HG03097 (cell line): ENCODE data around the gene RAB11A.

ENCODE experiments used
- ATAC-seq: cut with Tn5 transposase; IDR thresholded peaks from one replicate; pipeline ENCODE4 v1.9.1; 2021; ENCODE audit not compliant: unreplicated experiment, low FRiP score

The RAB11A gene

DNA sequence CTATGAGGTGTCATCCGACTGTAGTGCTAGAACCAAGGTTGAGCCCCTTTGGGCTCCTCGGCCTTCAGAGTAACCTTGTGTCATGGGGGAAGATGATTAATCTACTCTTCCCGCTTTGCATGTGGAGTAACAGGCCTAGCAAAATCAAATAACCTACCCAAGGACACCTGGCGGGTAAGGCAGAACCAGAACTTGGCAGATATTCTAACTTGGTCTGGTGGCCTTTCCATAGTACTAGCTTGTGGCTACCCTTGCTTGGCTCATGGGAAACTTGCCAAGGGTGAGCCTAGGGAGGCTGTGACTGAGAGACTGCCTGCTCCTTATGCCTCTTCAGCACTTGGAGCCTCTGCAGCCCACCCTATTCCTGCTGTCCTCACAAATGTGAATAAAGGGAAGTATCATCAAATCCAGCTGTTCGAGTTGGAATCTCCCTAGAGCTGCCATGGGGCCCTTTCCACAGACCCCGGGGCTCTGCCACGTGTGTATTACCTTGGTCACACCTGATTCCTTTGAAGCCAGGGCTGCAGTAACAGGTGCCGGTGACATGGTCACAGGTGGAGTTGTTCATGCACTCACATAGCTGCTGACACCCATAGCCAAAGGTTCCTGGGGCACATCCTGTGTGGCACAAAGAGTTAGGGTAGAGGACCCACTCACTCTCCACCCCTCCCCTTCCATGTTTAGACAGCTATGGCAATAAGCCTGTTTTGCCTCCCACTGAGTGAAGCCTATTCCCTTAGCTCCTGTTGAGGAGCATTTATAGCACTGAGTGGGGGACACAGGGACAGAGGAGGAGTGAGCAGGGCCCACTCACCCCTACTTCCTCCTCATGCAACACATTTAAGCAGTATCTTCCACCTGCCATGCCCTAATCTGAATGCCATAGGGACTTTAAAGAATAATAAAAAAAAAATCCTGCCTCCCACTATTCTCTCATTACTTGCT lies 46.0 kb downstream of the RAB11A start:
- ATAC-seq, result no peak

DNA sequence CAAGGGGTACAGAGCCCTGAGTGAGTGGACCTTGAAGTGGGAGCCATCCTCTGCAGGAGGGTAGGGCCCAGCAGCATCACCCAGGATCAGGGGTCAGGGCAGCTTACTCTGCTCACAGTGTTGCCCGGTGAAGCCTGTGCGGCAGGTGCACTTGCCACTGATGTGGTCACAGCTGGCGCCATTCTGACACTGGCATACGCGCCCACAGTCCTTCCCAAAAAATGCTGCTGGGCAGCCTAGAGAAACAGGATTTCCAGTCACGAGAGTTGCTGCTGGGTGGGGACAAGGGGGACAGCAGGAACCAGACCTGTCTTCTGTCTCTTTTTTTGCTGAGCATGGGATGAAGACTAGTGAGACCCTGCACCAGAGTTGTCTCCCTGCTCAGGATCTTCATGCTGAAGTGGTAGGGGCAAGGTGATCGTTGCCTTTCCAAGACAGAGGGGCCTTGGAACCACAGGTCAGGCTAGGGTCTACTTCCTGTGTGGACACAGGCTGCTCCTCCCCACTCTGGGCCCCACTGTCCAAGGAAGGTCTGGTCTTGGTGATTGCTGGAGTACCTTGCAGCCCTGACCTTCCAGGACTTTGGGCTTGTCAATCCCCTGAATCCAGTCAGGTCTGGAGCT lies 46.9 kb downstream of the RAB11A start:
- ATAC-seq, result no peak

DNA sequence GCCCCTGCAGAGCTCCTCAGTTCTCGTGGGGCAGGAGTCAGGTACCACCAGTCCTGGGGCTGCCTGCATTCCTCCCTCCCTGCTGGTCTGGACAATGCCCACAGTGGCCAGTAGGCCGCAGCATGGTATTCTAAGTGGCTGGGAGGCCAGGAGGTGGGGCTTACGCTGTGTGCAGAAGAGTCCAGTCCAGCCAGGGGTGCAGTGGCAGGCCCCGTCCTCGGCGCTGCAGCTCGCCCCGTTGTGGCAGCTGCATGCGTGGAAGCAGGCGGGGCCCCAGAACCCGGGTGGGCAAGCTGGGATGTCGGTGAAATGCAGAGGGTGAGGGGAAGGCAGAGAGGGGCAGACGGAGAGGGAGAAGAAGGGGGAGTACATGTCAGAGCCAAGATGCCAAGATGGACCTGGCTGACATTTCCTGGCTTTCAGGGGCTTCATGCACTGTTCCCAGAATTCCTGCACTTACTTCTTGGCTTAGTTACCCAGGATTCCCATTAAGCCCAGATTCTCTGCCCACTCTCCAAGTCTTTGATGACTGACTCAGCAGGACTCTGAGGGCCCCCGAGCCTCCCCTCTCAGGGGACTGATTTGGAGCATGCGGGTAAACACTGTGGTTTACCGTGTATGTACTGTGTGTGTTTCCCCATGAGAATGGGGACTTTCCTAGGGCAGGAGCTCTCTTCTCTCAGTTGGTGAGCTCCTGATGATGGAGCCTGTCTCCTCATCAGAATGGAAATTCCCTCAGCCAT lies 47.5 kb downstream of the RAB11A start:
- ATAC-seq, result peak; percentile 47

DNA sequence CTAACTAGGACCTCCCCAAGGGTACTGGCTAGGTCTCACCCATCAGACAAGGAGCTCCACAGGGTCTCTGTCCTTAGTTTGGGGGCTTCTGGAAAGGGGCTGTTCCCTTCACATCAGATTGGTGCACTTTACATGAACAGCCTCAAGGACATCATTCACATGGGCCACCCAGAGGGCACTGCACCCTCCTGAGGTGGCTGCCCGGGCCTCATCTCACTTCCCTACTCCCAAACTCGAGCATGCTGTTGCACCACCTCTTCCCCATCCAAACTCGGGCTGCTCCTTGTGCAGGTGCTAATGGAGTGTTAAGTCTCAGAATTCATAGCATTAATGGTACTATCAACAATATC lies 48.1 kb downstream of the RAB11A start:
- ATAC-seq, result no peak

DNA sequence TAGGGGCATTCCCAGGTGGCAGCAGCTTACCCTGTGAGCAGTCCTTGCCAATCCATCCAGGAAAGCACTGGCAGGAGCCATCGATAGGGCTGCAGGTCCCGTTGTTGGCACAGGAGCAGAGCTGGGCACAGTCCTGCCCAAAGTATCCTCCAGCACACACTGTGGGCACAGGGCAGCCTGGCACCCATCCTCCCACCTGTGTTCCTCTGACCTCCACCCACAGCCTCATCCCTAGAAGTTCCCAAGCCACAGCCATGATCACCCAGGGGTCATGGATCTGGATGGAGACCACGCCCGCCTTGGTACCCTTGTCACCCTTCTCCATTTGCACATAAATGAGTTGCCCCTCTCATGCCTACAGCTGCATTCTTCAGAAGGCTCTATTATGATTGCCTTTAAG lies 48.6 kb downstream of the RAB11A start:
- no peak for ATAC-seq

DNA sequence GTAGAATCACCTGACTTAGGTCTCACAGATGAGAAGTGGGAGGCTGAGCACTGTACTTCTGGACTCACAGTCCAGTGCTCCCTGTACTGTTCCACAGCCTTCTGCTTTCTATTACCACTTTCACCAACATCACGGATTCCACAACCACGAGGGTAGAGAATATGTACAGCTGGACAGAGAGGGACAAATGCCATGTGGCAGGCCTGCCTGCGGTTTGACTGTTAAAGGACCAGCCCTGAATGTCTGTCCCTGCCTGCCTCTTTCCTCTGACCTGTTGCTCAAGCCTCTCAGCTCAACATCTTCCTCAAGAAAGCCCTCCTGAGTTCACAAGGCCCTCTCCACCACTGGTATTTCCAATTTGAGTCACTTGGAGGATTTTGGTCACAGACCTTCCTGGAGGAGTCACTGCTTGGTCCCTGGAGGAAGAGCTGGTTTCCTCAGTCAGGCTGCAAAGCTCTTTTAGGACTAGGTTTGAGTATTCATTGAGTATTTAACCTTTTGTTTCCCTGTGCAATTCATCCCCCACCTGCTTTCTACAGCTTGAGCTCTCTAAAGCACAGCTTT lies 49.1 kb downstream of the RAB11A start:
- no peak for ATAC-seq

DNA sequence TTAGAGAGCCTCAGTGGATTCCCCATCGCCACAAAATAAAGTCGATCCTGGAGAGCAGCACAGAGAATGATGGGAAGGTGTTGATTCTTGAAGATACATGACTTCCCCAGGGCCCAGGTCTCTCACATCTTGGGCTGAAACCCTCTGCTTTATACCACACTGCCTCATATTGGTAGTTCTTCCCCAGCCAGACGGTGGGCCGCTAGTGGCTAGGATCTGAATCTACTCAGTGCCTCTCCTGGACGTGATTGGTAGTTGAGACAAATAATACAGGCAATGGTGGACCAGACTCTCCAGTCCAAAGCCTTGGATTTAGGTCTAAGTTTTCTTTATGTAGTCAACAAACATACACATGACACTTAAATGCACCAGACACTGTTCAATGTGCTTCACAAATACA lies 49.7 kb downstream of the RAB11A start:
- no peak for ATAC-seq

DNA sequence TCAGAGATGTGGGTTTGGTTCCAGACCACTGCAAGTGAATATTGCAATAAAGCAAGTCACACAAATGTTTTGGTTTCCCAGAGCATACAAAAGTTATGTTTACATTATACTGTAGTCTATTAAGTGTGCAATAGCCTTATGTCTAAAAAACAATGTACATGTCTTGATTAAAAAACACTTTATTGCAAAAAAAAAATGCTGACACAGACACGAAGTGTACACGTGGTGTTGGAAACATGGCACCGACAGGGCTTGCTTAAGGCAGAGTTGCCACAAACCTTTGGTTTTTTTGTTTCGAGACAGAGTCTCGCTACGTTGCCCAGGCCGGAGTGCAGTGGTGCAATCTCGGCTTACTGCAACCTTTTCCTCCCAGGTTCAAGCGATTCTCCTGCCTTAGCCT lies 50.1 kb downstream of the RAB11A start:
- no peak for ATAC-seq

DNA sequence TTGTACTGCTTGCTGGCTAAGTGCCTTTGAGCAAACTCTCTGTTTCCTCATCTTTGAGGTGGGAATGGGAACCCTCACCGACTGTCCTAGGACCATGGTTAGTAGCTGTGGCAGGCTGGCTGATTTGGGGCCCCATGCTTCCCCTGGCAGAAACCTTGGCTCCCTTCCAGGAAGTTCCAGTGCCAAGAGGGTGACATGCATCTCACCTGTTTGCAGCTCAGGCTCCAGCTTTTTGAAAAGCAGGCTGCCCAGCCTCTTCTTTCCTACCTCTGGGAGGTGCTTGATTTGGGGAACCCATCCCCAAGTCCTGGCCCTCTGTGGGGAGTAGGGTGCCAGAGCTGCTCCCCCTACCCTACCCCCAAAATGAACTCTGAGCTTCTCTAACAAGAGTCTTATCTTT lies 50.8 kb downstream of the RAB11A start:
- no peak for ATAC-seq

DNA sequence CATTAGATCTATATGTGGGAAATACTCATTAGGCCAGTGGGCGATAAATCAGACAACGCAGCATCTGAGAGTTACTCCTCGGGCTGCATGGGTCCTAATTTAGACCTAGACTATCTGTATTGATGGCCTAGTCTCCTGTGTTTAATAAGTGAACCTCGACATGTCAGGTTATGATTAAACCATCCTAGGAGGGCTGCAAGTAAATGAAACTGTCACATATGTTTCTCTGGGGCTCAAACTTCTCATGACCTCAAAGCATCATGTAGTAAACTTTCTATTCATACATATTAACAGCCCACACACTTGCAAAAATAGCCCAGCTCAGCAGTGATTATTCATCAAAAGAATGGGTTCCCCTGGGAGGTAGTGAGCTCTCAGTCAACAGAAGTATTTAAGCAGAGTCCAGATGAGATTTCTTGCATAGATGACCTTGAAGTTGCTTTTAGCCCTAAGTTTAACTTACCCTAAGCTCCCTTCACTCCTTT lies 51.6 kb downstream of the RAB11A start:
- ATAC-seq, result peak; percentile 28

DNA sequence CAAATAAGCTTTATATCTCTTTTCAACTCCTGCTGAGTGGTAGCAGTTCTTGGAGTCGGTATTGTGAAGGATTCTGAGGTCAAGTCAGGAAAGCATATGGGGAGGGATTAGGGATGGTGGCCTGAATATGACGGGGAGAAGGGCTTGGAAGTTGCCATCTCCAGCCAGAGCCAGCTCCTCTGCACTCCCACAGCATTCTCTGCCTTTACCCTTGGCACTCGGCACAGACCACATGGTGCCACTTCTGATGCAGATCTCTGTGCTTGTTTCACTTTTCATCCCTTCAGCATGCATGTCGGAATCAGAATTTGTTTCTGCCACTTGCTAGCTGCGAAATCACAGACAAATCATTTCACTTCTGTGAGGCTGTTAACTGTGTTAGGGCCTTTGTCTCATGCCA lies 52.5 kb downstream of the RAB11A start:
- no peak for ATAC-seq

DNA sequence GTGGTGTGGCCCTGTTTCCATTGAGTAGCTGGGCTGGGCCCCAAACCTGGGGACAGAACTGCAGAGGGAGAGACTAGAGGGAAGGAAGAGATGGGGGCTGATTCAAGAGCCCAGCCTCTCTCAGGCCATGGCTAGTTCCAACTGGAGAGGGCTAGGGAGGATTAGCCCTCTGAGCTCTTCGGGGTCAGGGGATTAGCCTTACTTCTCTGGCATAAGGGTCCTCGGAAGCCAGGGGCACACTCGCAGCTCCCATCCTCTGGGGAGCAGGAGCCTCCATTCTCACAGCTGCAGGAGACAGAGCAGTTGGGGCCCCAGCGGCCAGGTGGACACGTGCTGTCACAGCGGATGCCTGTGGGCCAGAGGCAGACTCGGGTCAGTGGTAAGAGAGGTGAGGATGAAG lies 53.3 kb downstream of the RAB11A start:
- ATAC-seq, result no peak

DNA sequence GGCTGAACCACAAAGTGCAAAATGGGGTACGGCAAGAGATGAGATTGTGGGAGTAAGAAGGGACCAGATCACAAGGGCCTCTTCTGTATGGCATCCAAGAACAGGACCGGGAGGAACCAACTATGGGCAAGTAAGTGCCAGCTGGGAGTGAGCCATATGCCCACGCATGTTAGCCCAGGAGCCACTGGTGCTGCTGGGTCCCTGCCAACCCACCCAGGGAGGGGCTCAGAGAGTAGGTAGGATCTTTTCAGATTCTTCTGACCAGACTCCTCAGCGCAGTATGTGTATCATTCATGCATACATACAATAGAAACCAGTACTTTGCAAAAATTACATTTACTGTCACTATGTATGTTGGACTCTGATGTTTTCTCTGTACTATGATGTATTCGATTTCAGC lies 54.0 kb downstream of the RAB11A start:
- no peak for ATAC-seq

DNA sequence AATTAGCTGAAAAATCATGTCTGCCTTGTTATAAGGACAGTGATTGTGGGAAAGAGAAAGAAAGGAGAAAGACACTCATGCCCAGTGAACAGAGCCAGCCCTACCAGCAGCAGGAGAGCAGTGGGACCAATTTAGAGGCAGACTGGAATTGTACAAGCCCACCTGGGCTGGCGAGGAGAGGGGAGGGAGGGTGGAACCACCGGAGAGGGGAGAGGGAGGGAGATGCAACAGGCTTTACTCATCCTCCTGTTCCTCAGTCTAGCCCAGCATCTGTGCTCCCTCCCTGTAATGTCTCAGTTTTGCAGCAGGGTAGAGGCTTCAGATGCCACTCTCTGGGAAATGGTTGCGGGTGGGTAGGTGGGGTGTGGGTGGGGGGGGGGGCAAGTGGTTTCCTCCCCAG lies 54.7 kb downstream of the RAB11A start:
- ATAC-seq, result no peak

DNA sequence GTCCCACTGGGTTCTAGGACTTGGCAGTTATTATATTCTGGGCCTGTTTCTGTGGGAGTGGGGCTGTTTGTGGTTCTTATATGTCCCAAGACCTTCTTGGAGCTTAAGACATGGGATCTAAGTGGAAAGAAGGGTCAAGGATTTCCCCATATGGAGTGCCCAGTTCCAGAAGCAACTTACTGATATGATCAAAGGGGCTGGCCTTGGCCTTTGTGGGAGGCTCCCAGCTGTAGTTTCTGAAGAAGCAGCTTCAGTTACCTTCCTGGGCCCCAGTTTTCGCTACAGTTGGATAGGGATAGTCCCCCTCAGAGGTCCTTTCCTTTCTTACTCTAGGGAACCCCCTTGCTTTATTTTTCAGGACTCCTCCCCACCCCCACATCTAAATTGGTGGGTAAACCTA lies 56.0 kb downstream of the RAB11A start:
- no peak for ATAC-seq

DNA sequence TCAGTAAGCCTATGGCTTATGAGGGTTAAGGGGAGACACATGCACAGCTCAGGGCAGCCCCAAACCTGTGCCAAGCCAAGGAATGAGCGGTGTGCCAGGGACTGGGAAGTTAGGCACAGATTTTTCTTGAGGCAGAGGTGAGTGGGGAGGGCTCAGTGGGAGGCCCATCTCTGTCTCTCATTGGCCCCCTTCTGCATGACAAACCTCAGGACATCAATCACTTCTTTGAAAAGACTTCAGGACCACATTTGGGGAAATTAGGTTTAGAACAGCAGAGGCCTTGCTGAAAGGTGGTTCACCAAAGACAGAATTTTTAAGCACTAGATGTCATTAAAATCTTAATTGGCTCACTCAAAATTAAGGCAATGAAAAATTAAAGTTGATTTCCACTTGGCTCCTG lies 57.2 kb downstream of the RAB11A start:
- no peak for ATAC-seq

DNA sequence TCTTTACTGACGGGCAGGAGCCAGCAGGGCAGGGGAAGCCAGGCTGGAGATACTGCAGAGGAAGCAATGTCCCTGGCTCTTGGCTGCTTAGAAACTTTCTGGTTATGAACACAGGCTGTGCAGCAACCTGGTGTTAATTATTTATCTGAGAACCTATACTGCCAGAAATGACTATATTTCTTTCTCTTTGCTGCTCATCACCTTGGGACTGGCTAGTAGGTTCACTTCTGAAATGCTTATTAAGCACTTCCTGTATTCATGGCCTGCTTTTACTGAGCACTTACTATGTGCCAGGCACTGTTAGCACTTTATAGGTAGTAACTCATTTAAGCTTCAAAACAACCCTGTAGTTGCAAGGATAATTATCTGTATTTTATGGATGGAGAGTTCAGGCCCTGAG lies 57.6 kb downstream of the RAB11A start:
- ATAC-seq, result peak; percentile 56

DNA sequence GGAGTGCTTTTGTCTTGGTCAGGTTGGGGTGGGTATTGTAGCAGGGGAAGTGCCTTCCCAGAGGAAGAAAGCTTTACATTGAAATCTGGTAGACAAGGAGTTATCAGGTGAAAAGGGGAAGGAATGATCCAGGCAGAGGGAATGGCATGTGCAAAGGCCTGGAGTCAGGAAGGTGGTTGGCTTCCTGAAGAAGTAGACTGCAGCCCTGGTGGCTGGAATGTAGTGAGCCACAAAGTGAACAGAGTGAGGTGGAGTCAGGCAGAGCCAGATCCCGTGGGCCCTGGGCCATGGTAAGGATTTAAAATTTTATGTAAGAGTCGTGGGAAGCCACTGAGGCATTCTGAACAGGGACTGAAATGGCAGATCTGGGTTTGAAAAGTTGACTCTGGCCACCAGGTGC lies 58.3 kb downstream of the RAB11A start:
- ATAC-seq, result no peak

DNA sequence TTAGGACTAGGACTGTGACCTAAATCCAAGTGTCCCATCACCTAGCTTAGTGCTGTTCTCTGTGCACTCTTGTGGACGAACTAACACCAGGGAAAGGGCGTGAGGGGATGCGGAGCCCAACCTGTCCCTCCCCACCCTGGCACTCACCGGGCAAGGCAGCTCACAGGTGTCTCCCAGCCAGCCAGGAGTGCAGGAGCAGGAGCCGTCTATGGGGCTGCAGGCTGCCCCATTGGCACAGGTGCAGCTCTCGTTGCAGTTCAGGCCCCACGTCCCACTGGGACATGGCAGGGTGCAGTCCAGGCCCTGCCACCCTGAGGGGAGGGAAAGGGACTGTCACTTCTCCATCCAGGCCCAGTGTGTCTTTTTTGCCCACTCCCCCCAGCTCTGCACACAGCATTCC lies 60.3 kb downstream of the RAB11A start:
- ATAC-seq, result no peak

DNA sequence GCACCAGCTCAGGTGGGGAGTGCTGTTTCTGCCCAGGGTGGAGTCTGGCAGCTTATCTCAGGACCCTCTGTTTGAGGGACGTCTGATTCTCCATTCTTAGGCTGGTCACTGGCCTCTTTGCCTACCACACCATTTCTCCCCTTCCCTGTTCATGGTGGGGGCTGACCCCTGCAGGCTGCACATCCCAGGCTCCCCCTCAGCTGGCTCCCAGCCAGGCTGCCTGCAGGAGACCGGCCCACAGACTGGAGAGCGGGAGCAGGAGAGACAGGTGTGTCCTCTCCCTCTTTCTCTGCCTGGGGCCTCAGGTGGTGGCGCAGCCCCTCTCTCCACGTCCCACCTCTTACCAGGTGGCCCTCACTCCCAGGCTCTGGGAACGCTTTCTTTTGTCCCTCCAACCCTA lies 60.8 kb downstream of the RAB11A start:
- ATAC-seq, result no peak

DNA sequence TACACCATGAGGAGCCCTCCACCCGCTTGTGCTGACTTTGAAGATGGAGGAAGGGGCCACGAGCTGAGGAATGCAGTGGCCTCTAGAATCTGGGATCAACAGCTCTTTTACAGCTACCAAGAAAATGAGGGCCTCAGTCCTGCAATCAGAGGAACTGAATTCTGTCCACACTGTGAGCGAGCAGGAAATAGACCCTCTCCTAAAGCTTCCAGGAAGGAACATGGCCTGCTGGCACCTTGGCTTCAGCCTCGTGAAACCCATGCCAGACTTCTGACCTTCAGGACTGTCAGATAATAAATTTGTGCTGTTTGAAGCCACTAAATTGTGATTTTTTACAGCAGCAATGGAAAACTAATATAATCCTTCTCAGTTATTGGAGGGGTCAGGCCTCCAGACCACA lies 61.9 kb downstream of the RAB11A start:
- ATAC-seq, result no peak
